ENCODE results near the gene TEKT5. TPM values are rescaled to one million over a fixed set of nuclear protein-coding genes. Genes with fewer than 3 reads are reported as not detected.

The TEKT5 gene
- total RNA-seq, 1 experiment from 2014 or later: not detected

DNA sequence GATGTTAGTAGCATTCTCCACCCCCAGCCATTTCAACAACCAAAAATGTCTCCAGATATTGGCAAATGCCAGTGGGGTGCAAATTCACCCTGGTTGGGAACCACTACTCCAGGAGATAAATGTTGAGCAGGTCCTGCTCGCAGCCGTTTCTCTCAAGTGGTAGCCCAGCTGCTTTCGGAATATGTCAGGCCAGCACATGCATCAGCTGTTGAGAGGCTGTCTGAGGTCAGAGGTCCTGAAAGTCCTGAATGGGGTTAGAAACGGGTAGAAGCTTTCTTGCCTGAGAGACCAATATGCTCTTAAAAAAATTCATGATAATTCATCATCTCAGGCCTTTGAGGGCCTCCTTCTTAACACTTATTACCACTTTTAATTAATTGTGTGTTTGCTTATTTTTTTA is 31.0 kb downstream of the TEKT5 start:
- H3K4me3 Mint-ChIP-seq (ENCODE audit: unreplicated experiment): no peak overlapping the region
- H3K36me3 ChIP-seq (ENCODE audit: control insufficient read depth, insufficient read depth, low read length): no peaks in the 10 kb centered on the region
- BruUV-seq (replicated peaks): no TSS peak
- CTCF ChIA-PET: no interaction called here
- H3K4me1 ChIP-seq: 0 out of 2 replicates have a peak, but pooled peaks cover 6% of the 10 kb centered on the region
- intact Hi-C loops (cut with micrococcal nuclease; ENCODE audit: unreplicated experiment): loop anchor here (10.0 kb wide), 1 partner anchor 71 kb away; no protein-coding TSS in a partner anchor
- no peaks in the 10 kb centered on the region for H3K9me3 Mint-ChIP-seq (ENCODE audit: unreplicated experiment)
- no peaks in the 10 kb centered on the region for H3K27me3 Mint-ChIP-seq (ENCODE audit: insufficient read depth, unreplicated experiment)
- H3K27me3 ChIP-seq (replicated peaks; ENCODE audit: control insufficient read depth, insufficient read depth, low read length): no peaks in the 10 kb centered on the region
- H3K36me3 Mint-ChIP-seq (ENCODE audit: insufficient read depth, unreplicated experiment): no peaks in the 10 kb centered on the region
- no peak overlapping the region for H3K27ac Mint-ChIP-seq (ENCODE audit: unreplicated experiment)
- H3K9me3 ChIP-seq: no peaks in the 10 kb centered on the region
- H3K4me1 Mint-ChIP-seq (ENCODE audit: low read depth, unreplicated experiment): peaks cover 5% of the 10 kb centered on the region
- H3K4me3 ChIP-seq (ENCODE audit: low read depth, low read length): no peak overlapping the region
- POLR2A ChIA-PET: no interaction called here
- TF ChIP-seq, protein P1, sequence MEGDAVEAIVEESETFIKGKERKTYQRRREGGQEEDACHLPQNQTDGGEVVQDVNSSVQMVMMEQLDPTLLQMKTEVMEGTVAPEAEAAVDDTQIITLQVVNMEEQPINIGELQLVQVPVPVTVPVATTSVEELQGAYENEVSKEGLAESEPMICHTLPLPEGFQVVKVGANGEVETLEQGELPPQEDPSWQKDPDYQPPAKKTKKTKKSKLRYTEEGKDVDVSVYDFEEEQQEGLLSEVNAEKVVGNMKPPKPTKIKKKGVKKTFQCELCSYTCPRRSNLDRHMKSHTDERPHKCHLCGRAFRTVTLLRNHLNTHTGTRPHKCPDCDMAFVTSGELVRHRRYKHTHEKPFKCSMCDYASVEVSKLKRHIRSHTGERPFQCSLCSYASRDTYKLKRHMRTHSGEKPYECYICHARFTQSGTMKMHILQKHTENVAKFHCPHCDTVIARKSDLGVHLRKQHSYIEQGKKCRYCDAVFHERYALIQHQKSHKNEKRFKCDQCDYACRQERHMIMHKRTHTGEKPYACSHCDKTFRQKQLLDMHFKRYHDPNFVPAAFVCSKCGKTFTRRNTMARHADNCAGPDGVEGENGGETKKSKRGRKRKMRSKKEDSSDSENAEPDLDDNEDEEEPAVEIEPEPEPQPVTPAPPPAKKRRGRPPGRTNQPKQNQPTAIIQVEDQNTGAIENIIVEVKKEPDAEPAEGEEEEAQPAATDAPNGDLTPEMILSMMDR (IDR thresholded peaks at IDR 0.05; ENCODE audit: insufficient read depth in 1 of 2, low read depth in 1 of 2, low read length in 1 of 2, severe bottlenecking in 1 of 2, unreplicated experiment in 1 of 2): no peak
- DNase-seq: no peak

DNA sequence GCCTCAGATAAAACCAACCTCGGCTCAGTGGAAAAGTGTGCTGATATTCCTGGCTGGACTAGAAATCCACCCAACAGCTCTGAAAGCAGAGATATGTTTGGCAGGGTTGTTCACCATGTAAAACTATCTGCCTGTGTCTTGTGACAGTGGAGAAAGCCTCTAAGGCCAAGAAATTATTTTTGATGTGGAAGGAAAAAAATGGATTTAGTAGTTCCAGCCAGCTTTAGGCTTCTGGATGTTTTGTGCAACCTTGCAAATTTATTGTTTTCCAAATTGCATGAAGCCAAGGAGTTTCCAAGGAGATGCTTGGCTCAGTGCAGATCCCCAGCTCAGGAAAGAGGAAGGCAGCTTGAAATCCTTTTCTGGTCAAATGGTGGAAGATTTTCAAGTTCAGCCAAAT is 31.6 kb downstream of the TEKT5 start:
- no peaks in the 10 kb centered on the region for H3K36me3 ChIP-seq (ENCODE audit: control insufficient read depth, insufficient read depth, low read length)

DNA sequence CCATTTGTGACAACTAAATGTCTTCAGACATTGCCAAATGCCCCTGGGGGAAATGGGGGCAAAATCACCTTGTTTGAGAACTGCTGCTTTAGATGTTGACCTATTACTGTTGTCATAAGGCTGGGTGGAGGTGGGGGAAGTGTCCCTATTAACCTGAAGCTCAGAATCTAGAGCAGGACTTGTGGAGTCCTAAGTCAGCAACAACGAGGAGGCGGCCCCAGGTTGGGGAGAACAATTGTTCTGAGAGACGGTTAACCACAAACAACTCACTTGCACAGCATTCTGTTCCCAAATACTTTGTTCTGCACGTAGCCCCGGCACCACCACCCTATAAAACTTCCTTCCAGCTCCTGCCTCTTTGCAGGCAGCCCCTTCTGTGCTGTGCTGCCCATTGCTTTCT is 32.5 kb downstream of the TEKT5 start:
- H3K4me3 Mint-ChIP-seq (ENCODE audit: unreplicated experiment): no peak overlapping the region
- no peaks in the 10 kb centered on the region for H3K36me3 ChIP-seq (ENCODE audit: control insufficient read depth, insufficient read depth, low read length)
- no TSS peak for BruUV-seq (replicated peaks)
- H3K4me1 ChIP-seq: 0 out of 2 replicates have a peak, but pooled peaks cover 6% of the 10 kb centered on the region
- no peaks in the 10 kb centered on the region for H3K27me3 ChIP-seq (replicated peaks; ENCODE audit: control insufficient read depth, insufficient read depth, low read length)
- intact Hi-C loops (cut with micrococcal nuclease; ENCODE audit: unreplicated experiment): loop anchor here (10.0 kb wide), 1 partner anchor 73 kb away; no protein-coding TSS in a partner anchor
- no peaks in the 10 kb centered on the region for H3K36me3 Mint-ChIP-seq (ENCODE audit: insufficient read depth, unreplicated experiment)
- H3K4me1 Mint-ChIP-seq (ENCODE audit: low read depth, unreplicated experiment): peaks cover under 1% of the 10 kb centered on the region
- TF ChIP-seq, protein P1 (IDR thresholded peaks at IDR 0.05; ENCODE audit: insufficient read depth in 1 of 2, low read depth in 1 of 2, low read length in 1 of 2, severe bottlenecking in 1 of 2, unreplicated experiment in 1 of 2): no peak
- DNase-seq: no peak
- no peaks in the 10 kb centered on the region for H3K9me3 Mint-ChIP-seq (ENCODE audit: unreplicated experiment)
- no peak overlapping the region for H3K27ac Mint-ChIP-seq (ENCODE audit: unreplicated experiment)
- ChIA-PET POLR2A (no interaction called here), CTCF (no interaction called here)
- H3K9me3 ChIP-seq: no peaks in the 10 kb centered on the region
- H3K27me3 Mint-ChIP-seq (ENCODE audit: insufficient read depth, unreplicated experiment): no peaks in the 10 kb centered on the region
- no peak overlapping the region for H3K4me3 ChIP-seq (ENCODE audit: low read depth, low read length)

More for the DNA sequence above, 31.6 kb downstream of the TEKT5 start:
- no peak overlapping the region for H3K4me3 Mint-ChIP-seq (ENCODE audit: unreplicated experiment)
- H3K9me3 Mint-ChIP-seq (ENCODE audit: unreplicated experiment): no peaks in the 10 kb centered on the region
- Histone ChIP-seq H3K9me3 (no peaks in the 10 kb centered on the region), H3K4me3 (ENCODE audit: low read depth, low read length) (no peak overlapping the region), H3K4me1 (0 out of 2 replicates have a peak, but pooled peaks cover 6% of the 10 kb centered on the region), H3K27me3 (replicated peaks; ENCODE audit: control insufficient read depth, insufficient read depth, low read length) (no peaks in the 10 kb centered on the region)
- TF ChIP-seq, protein P1 (IDR thresholded peaks at IDR 0.05; ENCODE audit: insufficient read depth in 1 of 2, low read depth in 1 of 2, low read length in 1 of 2, severe bottlenecking in 1 of 2, unreplicated experiment in 1 of 2): no peak
- intact Hi-C loops (cut with micrococcal nuclease; ENCODE audit: unreplicated experiment): loop anchor here (10.0 kb wide), 1 partner anchor 72 kb away; no protein-coding TSS in a partner anchor
- H3K27me3 Mint-ChIP-seq (ENCODE audit: insufficient read depth, unreplicated experiment): no peaks in the 10 kb centered on the region
- DNase-seq: no peak
- CTCF ChIA-PET: no interaction called here
- BruUV-seq (replicated peaks): no TSS peak
- POLR2A ChIA-PET: no interaction called here
- H3K4me1 Mint-ChIP-seq (ENCODE audit: low read depth, unreplicated experiment): peaks cover 5% of the 10 kb centered on the region
- H3K36me3 Mint-ChIP-seq (ENCODE audit: insufficient read depth, unreplicated experiment): no peaks in the 10 kb centered on the region
- H3K27ac Mint-ChIP-seq (ENCODE audit: unreplicated experiment): no peak overlapping the region

Data from Caco-2 (cell line).